Spleen (tissue), 11 donors: Measurements from ENCODE around the gene ALKAL2. TPM values are rescaled to one million over a fixed set of nuclear protein-coding genes. Genes with fewer than 3 reads are reported as not detected.
A peak's percentile ranks its signal among the peaks of the same experiment; 100 is the strongest.

Experiments
- DNase-seq: peaks from one replicate; pipeline ENCODE4 v3.0.0-alpha.2; 2020
- H3K27ac ChIP-seq, 8 donors: fragments of 200-600 bp; sonication (generic) in 7 of 8; 1 replicate in 4 of 8; 2 replicates in 4 of 8; pipeline versions ENCODE4 v1.5.0 to v1.8.0; 2016 to 2021; ENCODE audit warnings: inconsistent platforms in 4 of 8, mild to moderate bottlenecking in 4 of 8, moderate library complexity in 1 of 8
- H3K27me3 ChIP-seq, 7 donors: fragments of 200-600 bp; sonication (generic) in 6 of 7; replicated peaks in 1 of 7; 1 replicate in 4 of 7; 2 replicates in 3 of 7; pipeline versions ENCODE4 v1.5.0 to v1.8.0; 2016 to 2021; ENCODE audit warnings: inconsistent platforms in 3 of 7, mild to moderate bottlenecking in 1 of 7
- H3K36me3 ChIP-seq, 6 donors: fragments of 200-600 bp; sonication (generic) in 5 of 6; 1 replicate in 4 of 6; 2 replicates in 2 of 6; pipeline versions ENCODE4 v1.5.0 to v1.8.0; 2016 to 2021; ENCODE audit warnings: inconsistent platforms in 2 of 6
- H3K4me1 ChIP-seq, 6 donors: fragments of 200-600 bp; sonication (generic) in 5 of 6; 1 replicate in 3 of 6; 2 replicates in 3 of 6; pipeline versions ENCODE4 v1.5.0 to v1.8.0; 2016 to 2021; ENCODE audit warnings: inconsistent platforms in 3 of 6
- H3K4me3 ChIP-seq, 8 donors: fragments of 200-600 bp; sonication (generic) in 7 of 8; 1 replicate in 4 of 8; 2 replicates in 4 of 8; pipeline versions ENCODE4 v1.5.0 to v1.8.0; 2016 to 2021; ENCODE audit warnings: inconsistent platforms in 4 of 8, mild to moderate bottlenecking in 4 of 8, moderate library complexity in 2 of 8
- H3K9me3 ChIP-seq, 8 donors: fragments of 200-600 bp; sonication (generic) in 7 of 8; 1 replicate in 4 of 8; 2 replicates in 4 of 8; pipeline versions ENCODE4 v1.5.0 to v1.8.0; 2016 to 2021; ENCODE audit warnings: inconsistent platforms in 4 of 8
- POLR2A ChIP-seq, 3 donors: fragments of 450-650 bp; IDR thresholded peaks; one replicate each; pipeline ENCODE4 v1.5.1; 2017; ENCODE audit warnings: antibody characterized with exemption in 3 of 3, mild to moderate bottlenecking in 1 of 3
- POLR2AphosphoS5 ChIP-seq, 3 donors: sonication (generic); formaldehyde crosslinking; IDR thresholded peaks; one replicate each; pipeline ENCODE4 v1.5.1; 2017; ENCODE audit warnings: antibody characterized with exemption in 3 of 3
- WGBS, 5 donors: extraction: QIAGEN DNeasy Blood & Tissue Kit in 3 of 5; methylation state at CpG; one replicate each; pipeline versions ENCODE4 v1.1.5 to v1.1.7; 2013 to 2018; 5-methylcytosine and 5-hydroxymethylcytosine counted together
- intact Hi-C: fragments of 100-400 bp; cut with DNase I; formaldehyde crosslinking; loops from one replicate; pipeline ENCODE4 v1.15.0; 2023; ENCODE audit warnings: low total_unique reads
- polyA plus RNA-seq, 3 donors: library from polyadenylated mRNA; stranded (reverse); fragments of 200-250 nt; gene quantifications; one replicate each; pipeline ENCODE4 v1.2.1, GENCODE V29; 2013
- total RNA-seq, 7 donors: library from RNA; depleted of rRNA in 3 of 7; stranded (reverse); fragments of >200 nt in 3 of 7; fragmentation: NEBNext Ultra II Directional in 4 of 7; extraction: Animal tissue kit (Norgen Biotek cat#: 25700) in 4 of 7; gene quantifications; one replicate each; pipeline versions ENCODE4 v1.1.0 to v1.2.1, GENCODE V29; 2016 to 2021
- TF ChIP-seq, protein P1 (sequence below), 11 experiments: fragments of 200-600 bp in 7 of 11; fragments of 450-650 bp in 4 of 11; sonication (generic) in 4 of 11; IDR thresholded peaks in 8 of 11; conservative IDR thresholded peaks in 3 of 11; 1 replicate in 7 of 11; 2 replicates in 4 of 11; pipeline versions ENCODE4 v1.4.0 to v1.8.0; 2016 to 2021; ENCODE audit warnings: antibody characterized with exemption in 11 of 11, inconsistent platforms in 4 of 11, mild to moderate bottlenecking in 1 of 11
- donor health status: healthy with polysubstance abuse.
- donor health status: DM: no; HTN: no; CAD: no; lungs with moderate emphysema.
- donor health status: DM: no; HTN: no; CAD: no.
- donor health status: Bipolar disorder and iron deficiency.
- donor health status: healthy.
- donor health status: DM: no; HTN: no; CAD: no.
- donor health status: DM: yes; HTN: yes; CAD: no.

Gene ALKAL2
- total and polyA plus RNA-seq, 10 donors = 2.1 to 22.9 (median 5.1) TPM

DNA sequence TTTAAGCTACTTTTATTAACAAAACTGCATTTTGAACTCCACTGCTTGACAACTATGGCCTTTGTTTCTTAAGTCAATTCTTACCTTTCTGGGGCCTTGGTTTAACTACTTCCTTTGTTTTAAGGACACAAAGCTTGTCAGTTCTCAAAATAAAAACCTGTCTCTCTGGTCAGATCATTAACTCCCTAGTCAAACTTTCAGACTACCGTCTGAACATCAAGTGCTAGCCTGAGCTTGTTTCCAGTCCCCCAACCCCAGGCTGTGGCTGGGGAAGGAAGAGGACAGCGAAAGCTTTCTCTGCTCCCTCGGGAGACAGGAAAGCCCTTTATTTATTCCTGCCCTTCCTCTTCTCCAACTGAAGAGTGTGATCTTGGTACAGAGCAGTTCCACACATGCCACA, 25.8 kb downstream of the ALKAL2 start:
- Histone ChIP-seq H3K4me1 (peaks cover 17 to 63% (median 40%) of the 10 kb centered on the region in 6 donors), H3K9me3 (peaks cover 0 to 20% (median 13%) of the 10 kb centered on the region in 8 donors), H3K36me3 (no peaks in the 10 kb centered on the region), H3K4me3 (no peak overlapping the region), H3K27ac (peak overlapping the region in 6 of 8 donors; percentile 14 to 94 (median 70)), H3K27me3 (no peaks in the 10 kb centered on the region)
- no peak for DNase-seq
- TF ChIP-seq, protein P1, sequence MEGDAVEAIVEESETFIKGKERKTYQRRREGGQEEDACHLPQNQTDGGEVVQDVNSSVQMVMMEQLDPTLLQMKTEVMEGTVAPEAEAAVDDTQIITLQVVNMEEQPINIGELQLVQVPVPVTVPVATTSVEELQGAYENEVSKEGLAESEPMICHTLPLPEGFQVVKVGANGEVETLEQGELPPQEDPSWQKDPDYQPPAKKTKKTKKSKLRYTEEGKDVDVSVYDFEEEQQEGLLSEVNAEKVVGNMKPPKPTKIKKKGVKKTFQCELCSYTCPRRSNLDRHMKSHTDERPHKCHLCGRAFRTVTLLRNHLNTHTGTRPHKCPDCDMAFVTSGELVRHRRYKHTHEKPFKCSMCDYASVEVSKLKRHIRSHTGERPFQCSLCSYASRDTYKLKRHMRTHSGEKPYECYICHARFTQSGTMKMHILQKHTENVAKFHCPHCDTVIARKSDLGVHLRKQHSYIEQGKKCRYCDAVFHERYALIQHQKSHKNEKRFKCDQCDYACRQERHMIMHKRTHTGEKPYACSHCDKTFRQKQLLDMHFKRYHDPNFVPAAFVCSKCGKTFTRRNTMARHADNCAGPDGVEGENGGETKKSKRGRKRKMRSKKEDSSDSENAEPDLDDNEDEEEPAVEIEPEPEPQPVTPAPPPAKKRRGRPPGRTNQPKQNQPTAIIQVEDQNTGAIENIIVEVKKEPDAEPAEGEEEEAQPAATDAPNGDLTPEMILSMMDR (IDR thresholded peaks at IDR 0.05 in 8 of 11, conservative IDR thresholded peaks at IDR 0.05 in 3 of 11) = no peak
- TF ChIP-seq POLR2AphosphoS5 (IDR thresholded peaks at IDR 0.05) = no peak
- no peak for TF ChIP-seq POLR2A (IDR thresholded peaks at IDR 0.05)
- intact Hi-C loops = no loop called here
- WGBS, 5 donors = 59 to 74% (median 63%) methylated on average over 3 of the region's 3 CpGs

DNA sequence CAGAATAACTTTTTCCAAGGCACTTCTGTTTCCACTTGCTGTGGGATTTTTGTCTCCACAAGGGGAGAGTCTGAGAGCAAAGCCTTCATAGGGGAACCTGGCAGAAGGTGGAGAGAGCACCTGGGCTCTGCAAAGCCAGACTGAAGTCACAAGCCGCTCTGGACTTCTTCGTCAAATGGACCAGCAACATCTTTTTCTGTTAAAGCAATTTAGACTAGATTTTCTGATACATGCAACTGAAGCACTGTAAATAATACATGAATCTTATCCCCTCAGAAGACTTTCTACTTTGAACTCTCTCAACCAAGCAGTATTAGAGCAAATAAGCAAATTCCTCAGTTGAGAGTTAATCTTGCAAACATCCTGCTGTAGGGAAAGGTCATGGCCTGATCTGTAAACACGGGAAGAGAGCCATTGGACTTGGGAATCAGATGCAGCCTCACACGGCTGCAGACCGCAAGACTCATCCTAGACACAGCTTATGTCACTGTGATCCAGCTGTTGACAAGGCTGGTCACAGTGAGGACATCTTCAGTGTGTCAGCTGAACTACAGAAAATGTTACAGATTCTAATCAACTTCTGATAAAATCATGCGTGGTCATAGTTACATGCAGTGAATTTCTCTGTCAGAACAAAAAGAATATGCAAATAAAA, 27.3 kb downstream of the ALKAL2 start:
- intact Hi-C loops = no loop called here
- 56 to 80% (median 72%) methylated on average over 6 of the region's 6 CpGs for WGBS, 5 donors
- TF ChIP-seq POLR2A (IDR thresholded peaks at IDR 0.05) (no peak), POLR2AphosphoS5 (IDR thresholded peaks at IDR 0.05) (no peak)
- TF ChIP-seq, protein P1 (IDR thresholded peaks at IDR 0.05 in 8 of 11, conservative IDR thresholded peaks at IDR 0.05 in 3 of 11) = no peak
- Histone ChIP-seq H3K4me3 (no peak overlapping the region), H3K27ac (peak overlapping the region in 3 of 8 donors; percentile 9 to 31 (median 17)), H3K27me3 (no peaks in the 10 kb centered on the region), H3K4me1 (peaks cover 4 to 48% (median 25%) of the 10 kb centered on the region in 6 donors), H3K9me3 (peaks cover 0 to 23% (median 15%) of the 10 kb centered on the region in 8 donors), H3K36me3 (no peaks in the 10 kb centered on the region)
- DNase-seq = no peak

DNA sequence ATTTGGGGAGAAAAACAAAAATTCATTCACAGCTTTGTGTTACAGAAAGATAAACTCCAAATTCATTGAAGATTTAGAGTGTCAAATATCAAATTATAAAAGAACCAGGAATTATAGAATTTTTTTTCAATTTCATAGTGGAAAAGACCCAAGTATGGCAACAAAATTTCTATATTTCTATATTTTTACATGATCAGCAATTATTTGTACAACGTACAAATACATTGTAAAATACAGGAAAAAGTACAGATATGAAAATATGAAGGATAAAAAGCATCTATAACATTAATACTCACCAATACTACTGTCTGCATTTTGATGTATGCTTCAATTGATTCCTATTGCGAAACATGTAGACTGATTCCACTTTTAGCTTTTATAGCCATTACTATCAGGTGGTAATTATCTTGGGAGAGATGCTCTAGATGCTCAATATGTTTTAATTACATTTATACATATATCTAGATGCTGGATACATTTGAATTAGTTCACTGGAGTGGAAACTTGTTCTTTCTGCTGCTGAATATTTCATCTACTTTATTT, 28.0 kb downstream of the ALKAL2 start:
- intact Hi-C loops = no loop called here
- H3K27me3 ChIP-seq = no peaks in the 10 kb centered on the region
- peaks cover 0 to 23% (median 15%) of the 10 kb centered on the region in 8 donors for H3K9me3 ChIP-seq
- DNase-seq = no peak
- H3K36me3 ChIP-seq = no peaks in the 10 kb centered on the region
- peaks cover 0 to 41% (median 18%) of the 10 kb centered on the region in 6 donors for H3K4me1 ChIP-seq
- 95 to 100% (median 97%) methylated on average over 2 of the region's 2 CpGs for whole genome bisulfite sequencing, 5 donors
- no peak overlapping the region for H3K4me3 ChIP-seq
- TF ChIP-seq POLR2A (IDR thresholded peaks at IDR 0.05) (no peak), POLR2AphosphoS5 (IDR thresholded peaks at IDR 0.05) (no peak)
- TF ChIP-seq, protein P1 (IDR thresholded peaks at IDR 0.05 in 8 of 11, conservative IDR thresholded peaks at IDR 0.05 in 3 of 11) = no peak
- no peak overlapping the region for H3K27ac ChIP-seq

DNA sequence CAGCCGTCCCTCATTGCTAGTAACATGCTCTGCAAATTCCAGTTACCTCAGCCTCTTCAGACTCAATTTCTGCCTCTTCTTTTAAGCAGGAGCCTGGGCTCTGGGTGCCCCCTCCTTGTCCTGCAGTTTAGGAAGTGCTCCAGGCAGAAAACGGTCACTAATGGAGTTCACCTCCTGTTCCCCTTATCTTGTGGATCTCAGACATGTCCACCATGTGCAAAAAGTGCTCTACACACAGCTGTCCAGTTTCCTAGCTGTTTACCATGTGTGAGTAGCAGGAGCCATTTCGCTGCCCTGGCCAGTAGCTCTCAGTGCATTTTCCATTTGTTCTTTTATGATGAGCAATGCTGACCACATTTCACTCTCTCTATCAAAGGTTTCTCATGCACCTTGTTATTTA, 29.0 kb downstream of the ALKAL2 start:
- H3K9me3 ChIP-seq = peaks cover 0 to 23% (median 15%) of the 10 kb centered on the region in 8 donors
- no peaks in the 10 kb centered on the region for H3K27me3 ChIP-seq
- intact Hi-C loops = no loop called here
- 88 to 95% (median 92%) methylated on average over 3 of the region's 3 CpGs for WGBS, 5 donors
- no peak for TF ChIP-seq POLR2A (IDR thresholded peaks at IDR 0.05)
- TF ChIP-seq POLR2AphosphoS5 (IDR thresholded peaks at IDR 0.05) = no peak
- TF ChIP-seq, protein P1 (IDR thresholded peaks at IDR 0.05 in 8 of 11, conservative IDR thresholded peaks at IDR 0.05 in 3 of 11) = no peak
- H3K27ac ChIP-seq = no peak overlapping the region
- H3K36me3 ChIP-seq = no peaks in the 10 kb centered on the region
- peaks cover 0 to 39% (median 15%) of the 10 kb centered on the region in 6 donors for H3K4me1 ChIP-seq
- no peak overlapping the region for H3K4me3 ChIP-seq
- DNase-seq = no peak
